B cell (primary cell): ENCODE results near the gene PCDHGA8. TPM values are rescaled to one million over a fixed set of nuclear protein-coding genes. Genes with fewer than 3 reads are reported as not detected.
A peak's percentile ranks its signal among the peaks of the same experiment; 100 is the strongest.

ENCODE experiments used
- ATAC-seq: fragments of 200-7000 bp; cut with Tn5 transposase; one replicate; pipeline ENCODE4 v1.10.0; 2021; ENCODE audit warnings: low read depth, mild to moderate bottlenecking, moderate number of reproducible peaks, moderate library complexity
- CTCF ChIA-PET: fragments of 350-600 bp; sonication (Branson Sonifier 250); formaldehyde crosslinking; loops from one replicate; lab custom pipeline; 2021; ENCODE audit warnings: antibody characterized with exemption, inconsistent platforms; lab: Charles Lee
- POLR2A ChIA-PET: fragments of 350-600 bp; sonication (Branson Sonifier 250); formaldehyde crosslinking; loops from one replicate; lab custom pipeline; 2021; ENCODE audit warnings: antibody characterized with exemption; lab: Charles Lee
- DNase-seq: peaks from one replicate; pipeline ENCODE4 v3.0.0; 2013
- H2AFZ ChIP-seq: 2 replicates; pipeline ENCODE4 v1.6.1; 2012; ENCODE audit warnings: mild to moderate bottlenecking, low read depth, low read length; ENCODE audit not compliant: insufficient read depth, poor library complexity, severe bottlenecking
- H3K27ac ChIP-seq, 2 donors: 1 replicate in 1 of 2; 2 replicates in 1 of 2; pipeline ENCODE4 v1.5.1; 2012 to 2013; ENCODE audit warnings: low read length in 2 of 2, mild to moderate bottlenecking in 2 of 2, moderate library complexity in 1 of 2
- H3K27me3 ChIP-seq, 4 experiments: fragments of 200-600 bp in 1 of 4; sonication (generic) in 1 of 4; replicated peaks in 1 of 4; 1 replicate in 2 of 4; 2 replicates in 2 of 4; pipeline versions ENCODE4 v1.6.1 to v1.7.0; 2013 to 2016; ENCODE audit warnings: low read length in 3 of 4, mild to moderate bottlenecking in 2 of 4, mixed read lengths in 1 of 4, moderate library complexity in 1 of 4; ENCODE audit not compliant: insufficient read depth in 4 of 4, control insufficient read depth in 3 of 4; ENCODE audit errors: control extremely low read depth in 1 of 4
- H3K36me3 ChIP-seq, 2 experiments: replicated peaks in 1 of 2; 1 replicate in 1 of 2; 2 replicates in 1 of 2; pipeline versions ENCODE4 v1.6.1 to v1.7.1; 2013; ENCODE audit warnings: low read length in 1 of 2; ENCODE audit not compliant: insufficient read depth in 2 of 2, control insufficient read depth in 1 of 2; ENCODE audit errors: control extremely low read depth in 1 of 2, extremely low read depth in 1 of 2
- H3K4me1 ChIP-seq, 2 donors: fragments of 200-600 bp in 1 of 2; sonication (generic) in 1 of 2; 1 replicate in 1 of 2; 2 replicates in 1 of 2; pipeline versions ENCODE4 v1.5.1 to v1.6.1; 2013 to 2017; ENCODE audit warnings: low read length in 2 of 2; ENCODE audit not compliant: control insufficient read depth in 2 of 2, insufficient read depth in 2 of 2
- H3K4me2 ChIP-seq: replicated peaks from 2 replicates; pipeline ENCODE3; 2012; ENCODE audit warnings: mild to moderate bottlenecking, low read depth, low read length; ENCODE audit not compliant: poor library complexity, severe bottlenecking
- H3K4me3 ChIP-seq, 5 experiments: fragments of 200-600 bp in 1 of 5; sonication (generic) in 1 of 5; 1 replicate in 3 of 5; 2 replicates in 2 of 5; pipeline versions ENCODE4 v1.5.1 to v1.7.0; 2011 to 2016; ENCODE audit warnings: low read length in 4 of 5, mild to moderate bottlenecking in 4 of 5, low read depth in 2 of 5, control low read depth in 1 of 5, moderate library complexity in 1 of 5; ENCODE audit not compliant: insufficient read depth in 1 of 5; ENCODE audit errors: control extremely low read depth in 1 of 5, extremely low read depth in 1 of 5
- H3K79me2 ChIP-seq: fragments of 200-600 bp; sonication (generic); one replicate; pipeline ENCODE4 v1.6.0; 2016; ENCODE audit warnings: low read length; ENCODE audit not compliant: control insufficient read depth, insufficient read depth
- H3K9ac ChIP-seq: fragments of 200-600 bp; sonication (generic); 2 replicates; pipeline ENCODE4 v1.6.1; 2017; ENCODE audit warnings: mild to moderate bottlenecking, low read length, moderate library complexity
- H3K9me3 ChIP-seq, 3 donors: one replicate each; pipeline versions ENCODE4 v1.6.1 to v1.7.1; 2013; ENCODE audit warnings: low read length in 2 of 3; ENCODE audit not compliant: control insufficient read depth in 2 of 3, insufficient read depth in 1 of 3; ENCODE audit errors: control extremely low read depth in 1 of 3
- H4K20me1 ChIP-seq: 2 replicates; pipeline ENCODE4 v1.6.0; 2012; ENCODE audit warnings: mild to moderate bottlenecking, low read length; ENCODE audit not compliant: insufficient read depth, control insufficient read depth, poor library complexity, severe bottlenecking
- H3K27ac Mint-ChIP-seq: one replicate; pipeline ENCODE4 v1.8.0; 2021; ENCODE audit warnings: mixed read lengths
- H3K27me3 Mint-ChIP-seq: one replicate; pipeline ENCODE4 v1.8.0; 2021; ENCODE audit warnings: mixed read lengths
- H3K4me1 Mint-ChIP-seq: one replicate; pipeline ENCODE4 v1.8.0; 2021; ENCODE audit warnings: mixed read lengths
- H3K4me3 Mint-ChIP-seq: one replicate; pipeline ENCODE4 v1.8.0; 2021; ENCODE audit warnings: mixed read lengths
- H3K9me3 Mint-ChIP-seq: one replicate; pipeline ENCODE4 v1.8.0; 2022; ENCODE audit warnings: mixed read lengths; ENCODE audit not compliant: insufficient read depth
- EZH2 ChIP-seq: IDR thresholded peaks from 2 replicates; pipeline ENCODE4 v1.6.1; 2012; ENCODE audit warnings: borderline replicate concordance, low read depth, mild to moderate bottlenecking, moderate library complexity, low read length; ENCODE audit not compliant: insufficient read depth, poor library complexity, severe bottlenecking
- WGBS: methylation state at CpG from one replicate; pipeline ENCODE4 v1.1.5; 2013; ENCODE audit warnings: missing lambda C conversion rate; ENCODE audit not compliant: insufficient coverage; 5-methylcytosine and 5-hydroxymethylcytosine counted together
- intact Hi-C: fragments of 100-400 bp; cut with micrococcal nuclease; formaldehyde crosslinking; loops from one replicate; pipeline ENCODE4 v1.10.0; 2022
- polyA plus RNA-seq: library from polyadenylated mRNA; depleted of rRNA; stranded (reverse); fragments of >200 nt; gene quantifications from 2 replicates; pipeline ENCODE4 v1.2.3, GENCODE V29; 2012
- total RNA-seq, 2 donors: library from RNA; stranded (reverse); fragments of 120-200 nt in 1 of 2; gene quantifications; 1 replicate in 1 of 2; 2 replicates in 1 of 2; pipeline versions ENCODE4 v1.2.3 to v1.2.4, GENCODE V29; 2013 to 2022
- TF ChIP-seq, protein P1 (sequence below): fragments of 200-600 bp; IDR thresholded peaks from one replicate; pipeline ENCODE4 v1.8.0; 2022; ENCODE audit warnings: antibody characterized with exemption, mild to moderate bottlenecking

Gene PCDHGA8
- total and polyA plus RNA-seq, 2 donors (not counting 1 experiment from before 2014, with no cell fraction given), result 0.21 to 1.2 TPM

DNA sequence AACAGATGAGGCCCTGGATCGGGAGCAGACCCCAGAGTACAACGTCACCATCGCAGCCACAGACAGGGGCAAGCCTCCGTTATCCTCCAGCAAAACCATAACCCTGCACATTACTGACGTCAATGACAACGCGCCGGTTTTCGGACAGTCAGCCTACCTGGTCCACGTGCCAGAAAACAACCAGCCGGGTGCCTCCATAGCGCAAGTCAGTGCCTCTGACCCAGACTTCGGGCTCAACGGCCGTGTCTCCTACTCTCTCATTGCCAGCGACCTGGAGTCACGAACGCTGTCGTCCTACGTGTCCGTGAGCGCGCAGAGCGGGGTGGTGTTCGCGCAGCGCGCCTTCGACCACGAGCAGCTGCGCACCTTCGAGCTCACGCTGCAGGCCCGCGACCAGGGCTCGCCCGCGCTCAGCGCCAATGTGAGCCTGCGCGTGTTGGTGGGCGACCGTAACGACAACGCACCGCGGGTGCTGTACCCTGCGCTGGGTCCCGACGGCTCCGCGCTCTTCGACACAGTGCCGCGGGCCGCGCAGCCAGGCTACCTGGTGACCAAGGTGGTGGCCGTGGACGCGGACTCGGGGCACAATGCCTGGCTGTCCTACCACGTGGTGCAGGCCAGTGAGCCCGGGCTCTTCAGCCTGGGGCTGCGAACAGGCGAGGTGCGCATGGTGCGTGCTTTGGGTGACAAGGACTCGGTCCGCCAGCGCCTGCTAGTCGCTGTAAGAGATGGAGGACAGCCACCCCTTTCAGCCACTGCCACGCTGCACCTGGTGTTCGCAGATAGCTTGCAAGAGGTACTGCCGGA, 26.8 kb downstream of the PCDHGA8 start:
- H3K4me1 Mint-ChIP-seq, result peaks cover 19% of the 10 kb centered on the region
- Histone ChIP-seq H3K4me3 (no peak overlapping the region), H4K20me1 (no peaks in the 10 kb centered on the region), H3K79me2 (no peaks in the 10 kb centered on the region), H3K4me2 (no peak overlapping the region), H3K9ac (no peak overlapping the region), H3K27me3 (peaks cover 2 to 73% (median 61%) of the 10 kb centered on the region in 4 experiments), H3K9me3 (peaks cover 2 to 66% (median 54%) of the 10 kb centered on the region in 3 donors), H2AFZ (no peak overlapping the region), H3K4me1 (peaks cover 10 to 14% of the 10 kb centered on the region in 2 donors), H3K36me3 (no peaks in the 10 kb centered on the region), H3K27ac (no peak overlapping the region)
- no peak overlapping the region for H3K4me3 Mint-ChIP-seq
- no peak for ATAC-seq
- DNase-seq, result no peak
- 54% methylated on average over 74 of the region's 74 CpGs for WGBS
- peaks cover 62% of the 10 kb centered on the region for H3K27me3 Mint-ChIP-seq
- peak overlapping the region; percentile 43 for H3K27ac Mint-ChIP-seq
- ChIA-PET POLR2A (no interaction called here), CTCF (interaction anchor here (2.5 to 3.4 kb wide), 5 partner anchors 12 to 145 kb away, joined by 14 to 30 read pairs (median 21); partner anchors contain the start of genes PCDHGA12 and PCDHGB3)
- peaks cover 11% of the 10 kb centered on the region for H3K9me3 Mint-ChIP-seq
- intact Hi-C loops, result loop anchor here (10.0 kb wide), 1 partner anchor 94 kb away; the partner anchor contains the start of gene TAF7
- no peak for TF ChIP-seq EZH2
- TF ChIP-seq, protein P1, sequence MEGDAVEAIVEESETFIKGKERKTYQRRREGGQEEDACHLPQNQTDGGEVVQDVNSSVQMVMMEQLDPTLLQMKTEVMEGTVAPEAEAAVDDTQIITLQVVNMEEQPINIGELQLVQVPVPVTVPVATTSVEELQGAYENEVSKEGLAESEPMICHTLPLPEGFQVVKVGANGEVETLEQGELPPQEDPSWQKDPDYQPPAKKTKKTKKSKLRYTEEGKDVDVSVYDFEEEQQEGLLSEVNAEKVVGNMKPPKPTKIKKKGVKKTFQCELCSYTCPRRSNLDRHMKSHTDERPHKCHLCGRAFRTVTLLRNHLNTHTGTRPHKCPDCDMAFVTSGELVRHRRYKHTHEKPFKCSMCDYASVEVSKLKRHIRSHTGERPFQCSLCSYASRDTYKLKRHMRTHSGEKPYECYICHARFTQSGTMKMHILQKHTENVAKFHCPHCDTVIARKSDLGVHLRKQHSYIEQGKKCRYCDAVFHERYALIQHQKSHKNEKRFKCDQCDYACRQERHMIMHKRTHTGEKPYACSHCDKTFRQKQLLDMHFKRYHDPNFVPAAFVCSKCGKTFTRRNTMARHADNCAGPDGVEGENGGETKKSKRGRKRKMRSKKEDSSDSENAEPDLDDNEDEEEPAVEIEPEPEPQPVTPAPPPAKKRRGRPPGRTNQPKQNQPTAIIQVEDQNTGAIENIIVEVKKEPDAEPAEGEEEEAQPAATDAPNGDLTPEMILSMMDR, result no peak
